Smooth muscle cell (in vitro differentiated cells): ENCODE results near the gene CSNK2B. TPM values are rescaled to one million over a fixed set of nuclear protein-coding genes. Genes with fewer than 3 reads are reported as not detected.

Experiments
- DNase-seq: peaks from one replicate; lab custom pipeline; 2025; ENCODE audit not compliant: unreplicated experiment; lab: John Stamatoyannopoulos, UW
- H2AFZ ChIP-seq: fragments of 200-600 bp; sonication (generic); 2 replicates; pipeline ENCODE4 v1.6.0; 2016; ENCODE audit warnings: antibody characterized with exemption, low read depth, mild to moderate bottlenecking
- H3F3A ChIP-seq: fragments of 200-600 bp; sonication (generic); 2 replicates; pipeline ENCODE4 v1.6.0; 2017; ENCODE audit warnings: antibody characterized with exemption, low read depth
- H3K27ac ChIP-seq: fragments of 200-600 bp; sonication (generic); 2 replicates; pipeline ENCODE4 v1.5.1; 2016; ENCODE audit warnings: low read depth, mild to moderate bottlenecking
- H3K27me3 ChIP-seq: fragments of 200-600 bp; sonication (generic); 2 replicates; pipeline ENCODE4 v1.6.1; 2016; ENCODE audit warnings: low read depth, mild to moderate bottlenecking
- H3K36me3 ChIP-seq: fragments of 200-600 bp; sonication (generic); 2 replicates; pipeline ENCODE4 v1.5.1; 2016; ENCODE audit warnings: low read depth
- H3K4me1 ChIP-seq: fragments of 200-600 bp; sonication (generic); 2 replicates; pipeline ENCODE4 v1.5.1; 2016; ENCODE audit warnings: low read depth
- H3K4me2 ChIP-seq: fragments of 200-600 bp; sonication (generic); 2 replicates; pipeline ENCODE4 v1.6.0; 2016; ENCODE audit warnings: mild to moderate bottlenecking
- H3K4me3 ChIP-seq: fragments of 200-600 bp; sonication (generic); 2 replicates; pipeline ENCODE4 v1.5.1; 2016; ENCODE audit warnings: mild to moderate bottlenecking
- H3K79me2 ChIP-seq: fragments of 200-600 bp; sonication (generic); 2 replicates; pipeline ENCODE4 v1.6.0; 2016; ENCODE audit warnings: low read depth, mild to moderate bottlenecking
- H3K9ac ChIP-seq: fragments of 200-600 bp; sonication (generic); 2 replicates; pipeline ENCODE4 v1.6.0; 2016; ENCODE audit warnings: low read depth
- H3K9me3 ChIP-seq: fragments of 200-600 bp; sonication (generic); replicated peaks from 2 replicates; pipeline ENCODE4 v1.5.1; 2016; ENCODE audit warnings: low read depth
- H4K20me1 ChIP-seq: fragments of 200-600 bp; sonication (generic); 2 replicates; pipeline ENCODE4 v1.6.0; 2016; ENCODE audit warnings: low read depth
- WGBS: methylation state at CpG from one replicate; pipeline ENCODE4 v1.1.7; 2016; ENCODE audit warnings: low lambda C conversion rate; 5-methylcytosine and 5-hydroxymethylcytosine counted together
- polyA plus RNA-seq: library from polyadenylated mRNA; unstranded; fragments of >200 nt; fragmentation: Nextera tagmentation; extraction: Ambion mirVana; gene quantifications from 2 replicates; pipeline ENCODE4 v1.2.1, GENCODE V29; 2016
- total RNA-seq: library from RNA; depleted of rRNA; stranded (reverse); fragments of >200 nt; gene quantifications from 2 replicates; pipeline ENCODE4 v1.2.3, GENCODE V29; 2014
- TF ChIP-seq, protein P1 (sequence below): fragments of 200-600 bp; sonication (generic); IDR thresholded peaks from 2 replicates; pipeline ENCODE4 v1.5.1; 2017; ENCODE audit warnings: borderline replicate concordance, mild to moderate bottlenecking, antibody characterized with exemption; ENCODE audit not compliant: insufficient read depth, poor library complexity, severe bottlenecking

The CSNK2B gene
- total and polyA plus RNA-seq, 2 experiments from 2014 or later, result 195 to 313 TPM

DNA sequence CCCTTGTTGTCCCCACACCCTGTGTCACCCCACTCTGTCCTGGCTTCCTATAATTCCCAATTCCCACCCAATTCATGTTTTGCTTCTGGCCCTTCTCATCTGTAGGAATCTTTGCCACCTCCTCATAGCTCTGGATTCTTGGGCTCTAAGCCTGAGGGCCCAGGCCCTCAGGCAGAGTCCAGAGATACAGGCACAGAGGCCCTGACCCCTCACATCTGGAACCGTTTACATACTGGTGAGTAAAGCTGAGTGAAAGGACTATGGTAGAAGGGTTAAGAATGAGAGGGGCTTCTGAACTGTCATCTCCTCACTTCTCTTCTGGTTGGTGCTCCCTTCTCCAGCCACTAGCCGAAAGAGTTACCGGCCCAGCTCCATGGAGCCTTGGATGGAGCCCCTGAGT, 31.7 kb upstream of the CSNK2B start:
- no peak for DNase-seq
- Histone ChIP-seq H4K20me1 (peaks cover 54% of the 10 kb centered on the region), H3F3A (peaks cover 69% of the 10 kb centered on the region), H3K4me1 (no peaks in the 10 kb centered on the region), H2AFZ (no peak overlapping the region), H3K27ac (peak overlapping the region; percentile 42), H3K27me3 (no peaks in the 10 kb centered on the region), H3K36me3 (peaks cover 21% of the 10 kb centered on the region), H3K4me3 (no peak overlapping the region), H3K4me2 (no peak overlapping the region), H3K9me3 (no peaks in the 10 kb centered on the region), H3K9ac (no peak overlapping the region), H3K79me2 (peaks cover 8% of the 10 kb centered on the region)
- WGBS, result 82% methylated on average over 3 of the region's 3 CpGs
- TF ChIP-seq, protein P1, sequence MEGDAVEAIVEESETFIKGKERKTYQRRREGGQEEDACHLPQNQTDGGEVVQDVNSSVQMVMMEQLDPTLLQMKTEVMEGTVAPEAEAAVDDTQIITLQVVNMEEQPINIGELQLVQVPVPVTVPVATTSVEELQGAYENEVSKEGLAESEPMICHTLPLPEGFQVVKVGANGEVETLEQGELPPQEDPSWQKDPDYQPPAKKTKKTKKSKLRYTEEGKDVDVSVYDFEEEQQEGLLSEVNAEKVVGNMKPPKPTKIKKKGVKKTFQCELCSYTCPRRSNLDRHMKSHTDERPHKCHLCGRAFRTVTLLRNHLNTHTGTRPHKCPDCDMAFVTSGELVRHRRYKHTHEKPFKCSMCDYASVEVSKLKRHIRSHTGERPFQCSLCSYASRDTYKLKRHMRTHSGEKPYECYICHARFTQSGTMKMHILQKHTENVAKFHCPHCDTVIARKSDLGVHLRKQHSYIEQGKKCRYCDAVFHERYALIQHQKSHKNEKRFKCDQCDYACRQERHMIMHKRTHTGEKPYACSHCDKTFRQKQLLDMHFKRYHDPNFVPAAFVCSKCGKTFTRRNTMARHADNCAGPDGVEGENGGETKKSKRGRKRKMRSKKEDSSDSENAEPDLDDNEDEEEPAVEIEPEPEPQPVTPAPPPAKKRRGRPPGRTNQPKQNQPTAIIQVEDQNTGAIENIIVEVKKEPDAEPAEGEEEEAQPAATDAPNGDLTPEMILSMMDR, result no peak

DNA sequence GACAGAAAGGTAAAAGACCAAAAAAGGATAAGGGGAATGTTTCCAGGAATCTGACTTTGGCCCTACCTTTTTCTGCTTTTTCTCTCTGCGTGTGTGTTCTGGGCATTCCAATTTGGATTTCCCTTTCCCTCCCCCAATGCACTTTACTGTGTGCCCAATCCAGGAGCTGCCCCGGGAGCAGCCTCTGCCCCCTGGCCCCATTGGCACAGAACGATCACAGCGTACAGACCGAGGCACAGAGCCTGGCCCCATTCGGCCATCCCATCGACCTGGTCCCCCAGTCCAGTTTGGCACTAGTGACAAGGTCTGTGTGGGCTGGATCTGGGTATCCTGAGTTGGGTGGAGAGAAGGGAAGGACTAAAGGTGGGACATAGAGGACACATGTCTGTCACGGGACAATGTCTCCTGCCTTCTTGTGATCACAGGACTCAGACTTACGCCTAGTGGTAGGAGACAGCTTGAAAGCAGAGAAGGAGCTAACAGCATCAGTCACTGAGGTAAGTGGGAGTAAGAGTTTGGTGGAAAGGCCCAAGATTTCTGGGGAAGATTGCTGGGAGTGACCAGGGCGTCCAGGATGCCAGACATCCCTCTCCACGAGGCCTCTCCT, 30.8 kb upstream of the CSNK2B start:
- Histone ChIP-seq H2AFZ (no peak overlapping the region), H3K79me2 (peaks cover 8% of the 10 kb centered on the region), H3K9ac (no peak overlapping the region), H4K20me1 (peaks cover 51% of the 10 kb centered on the region), H3F3A (peaks cover 77% of the 10 kb centered on the region), H3K4me3 (no peak overlapping the region), H3K27ac (no peak overlapping the region), H3K27me3 (no peaks in the 10 kb centered on the region), H3K4me1 (no peaks in the 10 kb centered on the region), H3K4me2 (no peak overlapping the region), H3K9me3 (no peaks in the 10 kb centered on the region), H3K36me3 (peaks cover 21% of the 10 kb centered on the region)
- no peak for DNase-seq
- WGBS, result 96% methylated on average over 11 of the region's 11 CpGs
- TF ChIP-seq, protein P1, result no peak

DNA sequence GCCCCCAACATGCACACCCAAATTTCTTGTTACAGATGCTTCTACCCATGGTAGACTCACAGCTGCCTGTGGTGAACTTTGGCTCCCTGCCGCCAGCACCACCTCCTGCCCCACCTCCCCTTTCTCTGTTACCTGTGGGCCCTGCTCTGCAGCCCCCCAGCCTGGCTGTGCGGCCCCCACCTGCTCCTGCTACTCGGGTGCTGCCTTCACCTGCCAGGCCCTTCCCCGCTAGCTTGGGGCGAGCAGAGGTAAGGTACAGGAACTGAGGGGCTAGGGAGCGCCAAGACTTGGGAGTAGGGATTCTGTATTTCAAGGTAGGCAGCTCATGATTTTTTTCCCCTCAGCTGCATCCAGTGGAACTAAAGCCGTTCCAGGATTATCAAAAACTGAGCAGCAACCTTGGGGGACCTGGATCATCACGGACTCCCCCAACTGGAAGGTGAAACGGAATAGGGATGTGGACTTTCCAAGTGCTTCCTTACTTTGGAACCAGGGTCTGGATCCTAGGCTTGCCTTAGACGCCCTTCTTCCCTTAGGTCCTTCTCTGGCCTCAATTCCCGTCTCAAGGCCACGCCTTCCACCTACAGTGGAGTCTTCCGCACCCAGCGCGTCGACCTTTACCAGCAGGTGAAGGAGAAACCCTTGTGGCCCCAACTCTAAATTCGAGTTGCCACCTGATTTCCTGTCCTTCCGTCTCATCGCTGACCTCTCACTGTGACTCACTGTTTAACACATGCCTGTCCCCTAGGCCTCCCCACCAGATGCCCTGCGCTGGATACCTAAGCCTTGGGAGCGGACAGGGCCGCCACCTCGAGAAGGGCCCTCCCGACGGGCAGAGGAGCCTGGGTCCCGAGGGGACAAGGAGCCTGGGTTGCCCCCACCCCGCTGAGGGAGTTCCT, 28.9 kb upstream of the CSNK2B start:
- Histone ChIP-seq H3K4me3 (no peak overlapping the region), H3K36me3 (peaks cover 20% of the 10 kb centered on the region), H3K4me1 (no peaks in the 10 kb centered on the region), H3K27me3 (no peaks in the 10 kb centered on the region), H3K79me2 (peaks cover 3% of the 10 kb centered on the region), H3K27ac (no peak overlapping the region), H3K4me2 (no peak overlapping the region), H2AFZ (no peak overlapping the region), H3K9me3 (no peaks in the 10 kb centered on the region), H4K20me1 (peaks cover 40% of the 10 kb centered on the region), H3K9ac (no peak overlapping the region), H3F3A (peaks cover 77% of the 10 kb centered on the region)
- 94% methylated on average over 22 of the region's 27 CpGs for WGBS
- TF ChIP-seq, protein P1, result no peak
- no peak for DNase-seq
